ENCODE measurements around the gene POLR2E.

POLR2E gene

GRCh38 chr19:1076046-1076386 lies 19.2 kb downstream of the POLR2E start:
- no peak for DNase-seq

- peak; percentile 80 for DNase-seq
Measured at GRCh38 chr19:1074544-1075283, 20.5 kb downstream of the POLR2E start.

- no peak for DNase-seq
Measured at GRCh38 chr19:1073956-1074517, 21.1 kb downstream of the POLR2E start.

- DNase-seq, result no peak
Measured at GRCh38 chr19:1073063-1073955, 21.9 kb downstream of the POLR2E start.

GRCh38 chr19:1072371-1073015 lies 22.7 kb downstream of the POLR2E start:
- no peak for DNase-seq

- no peak for DNase-seq
Measured at GRCh38 chr19:1070931-1071791, 24.0 kb downstream of the POLR2E start.

- DNase-seq, result no peak
Measured at GRCh38 chr19:1070576-1070930, 24.6 kb downstream of the POLR2E start.

GRCh38 chr19:1069009-1069779 lies 26.0 kb downstream of the POLR2E start:
- DNase-seq, result peak; percentile 60

GRCh38 chr19:1068009-1069001 lies 26.9 kb downstream of the POLR2E start:
- peak; percentile 55 for DNase-seq

- DNase-seq, result peak; percentile 68
Measured at GRCh38 chr19:1067341-1067957, 27.7 kb downstream of the POLR2E start.

GRCh38 chr19:1066748-1067340 lies 28.3 kb downstream of the POLR2E start, which contains the start of gene ARHGAP45:
Gene ARHGAP45, plus strand, starts transcription at chr19:1067167. Its CDS starts 239 bp downstream, at chr19:1067406.
- peak; percentile 77 for DNase-seq

GRCh38 chr19:1066251-1066747 lies 28.9 kb downstream of the POLR2E start:
- no peak for DNase-seq

- DNase-seq, result no peak
Measured at GRCh38 chr19:1065606-1066109, 29.5 kb downstream of the POLR2E start.

- DNase-seq, result peak; percentile 75
Measured at GRCh38 chr19:1064661-1065605, 30.2 kb downstream of the POLR2E start.

- no peak for DNase-seq
Measured at GRCh38 chr19:1063909-1064660, 31.1 kb downstream of the POLR2E start.

GRCh38 chr19:1063030-1063908 lies 31.9 kb downstream of the POLR2E start:
- peak; percentile 56 for DNase-seq

Measured in stimulated activated CD4-positive, alpha-beta T cell treated with anti-CD3 and anti-CD28 coated beads, Interleukin-4, amount 100 ng/mL, for 24 hours (primary cell).